Testis (tissue), 2 donors: ENCODE data around the gene COL6A2.

ENCODE experiments used
- CTCF ChIP-seq, 3 experiments: fragments of 450-650 bp in 2 of 3; fragments of 200-600 bp in 1 of 3; sonication (generic) in 1 of 3; IDR thresholded peaks; one replicate each; pipeline ENCODE4 v1.5.1; 2016 to 2019; ENCODE audit warnings: antibody characterized with exemption in 3 of 3, mild to moderate bottlenecking in 2 of 3, moderate library complexity in 1 of 3
- POLR2A ChIP-seq: fragments of 450-650 bp; IDR thresholded peaks from one replicate; pipeline ENCODE4 v1.6.1; 2017; ENCODE audit warnings: antibody characterized with exemption, mild to moderate bottlenecking, moderate library complexity

- TF ChIP-seq CTCF (IDR thresholded peaks at IDR 0.05) (no peak), POLR2A (no peak)
Measured at GRCh38 chr21:46095814-46096595, 1.9 kb upstream of the COL6A2 start.
